CD4-positive, alpha-beta T cell treated with Interferon alpha-2 for 1 hour (primary cell): Measurements from ENCODE around the gene ERCC3.
"Not testable (repeated sequence)": the region's sequence is repeated elsewhere in the genome, so short reads cannot be mapped to it uniquely, and the experiment has no call there.

Source experiments
- DNase-seq, 2 donors: peaks; one replicate each; pipeline ENCODE4 v3.0.0-alpha.2; 2020 to 2022

ERCC3 gene

GRCh38 chr2:127225186-127225960, 68.6 kb downstream of the ERCC3 start:
- DNase-seq, result no peak

- DNase-seq, result not testable (repeated sequence)
These were observed 69.8 kb downstream of the ERCC3 start for GRCh38 chr2:127224135-127224534.

GRCh38 chr2:127220768-127221527, 73.0 kb downstream of the ERCC3 start:
- no peak for DNase-seq

GRCh38 chr2:127220102-127220767, 73.7 kb downstream of the ERCC3 start, which contains the start of gene CYP27C1:
Gene CYP27C1 (minus strand): TSS chr2:127220299. CDS start chr2:127220270, 29 bp downstream.
- no peak for DNase-seq

GRCh38 chr2:127219171-127220070, 74.5 kb downstream of the ERCC3 start:
- DNase-seq, result no peak

GRCh38 chr2:127218812-127219170, 75.2 kb downstream of the ERCC3 start:
- DNase-seq, result no peak

- DNase-seq, result no peak
These were observed 76.2 kb downstream of the ERCC3 start for GRCh38 chr2:127217470-127218325.

GRCh38 chr2:127216593-127216992, 77.4 kb downstream of the ERCC3 start:
- DNase-seq, result no peak

GRCh38 chr2:127216095-127216494, 77.8 kb downstream of the ERCC3 start:
- no peak for DNase-seq

GRCh38 chr2:127214201-127214600, 79.7 kb downstream of the ERCC3 start:
- not testable (repeated sequence) for DNase-seq

GRCh38 chr2:127208313-127208712, 85.6 kb downstream of the ERCC3 start:
- no peak for DNase-seq
